HepG2 (cell line): Measurements from ENCODE around the gene DGCR8. TPM values are rescaled to one million over a fixed set of nuclear protein-coding genes. Genes with fewer than 3 reads are reported as not detected.
A peak's percentile ranks its signal among the peaks of the same experiment; 100 is the strongest.

Source experiments
- ATAC-seq: fragments of 200-7000 bp; cut with Tn5 transposase; 3 replicates; pipeline ENCODE4 v1.9.1; 2020; ENCODE audit warnings: mild to moderate bottlenecking, moderate library complexity
- BruUV-seq: library from RNA; stranded (reverse); fragments of 400-500 nt; replicated peaks from 2 replicates; lab custom pipeline; 2021; lab: Mats Ljungman, UMichigan
- CTCF ChIA-PET: fragments of 300-600 bp; formaldehyde crosslinking; extraction: SDS; loops from one replicate; lab custom pipeline; 2021; ENCODE audit warnings: low total read pairs, inconsistent platforms, low intra/inter-chr PET ratio; lab: Yijun Ruan, JAX
- POLR2A ChIA-PET: fragments of 350-600 bp; sonication (Branson Sonifier 250); formaldehyde crosslinking; loops from one replicate; lab custom pipeline; 2020; ENCODE audit warnings: antibody characterized with exemption, inconsistent platforms; lab: Yijun Ruan, JAX
- DNase-seq: peaks from one replicate; pipeline ENCODE4 v3.0.0-alpha.2; 2015; ENCODE audit warnings: low spot score
- FAIRE-seq: peaks from 3 replicates; lab custom pipeline; 2011; peaks lifted over from hg19 to GRCh38; lab: Jason Lieb, UNC
- H2AFZ ChIP-seq: one replicate; pipeline ENCODE4 v1.6.1; 2011; ENCODE audit warnings: low read length, inconsistent platforms
- H3K27ac ChIP-seq: fragments of 300-600 bp; 3 replicates; pipeline ENCODE4 v1.8.0; 2011; ENCODE audit warnings: mixed run types, mild to moderate bottlenecking, mixed read lengths, low read length, inconsistent platforms; ENCODE audit not compliant: insufficient read depth; ENCODE audit errors: extremely low read length
- H3K27me3 ChIP-seq, 2 experiments: fragments of 200-600 bp in 1 of 2; 2 replicates in 1 of 2; 3 replicates in 1 of 2; pipeline versions ENCODE4 v1.6.0 to v1.8.0; 2011; ENCODE audit warnings: low read length in 2 of 2, mild to moderate bottlenecking in 2 of 2, moderate library complexity in 2 of 2, inconsistent platforms in 1 of 2; ENCODE audit not compliant: insufficient read depth in 2 of 2, control insufficient read depth in 1 of 2
- H3K36me3 ChIP-seq, 2 experiments: fragments of 200-600 bp in 1 of 2; replicated peaks in 1 of 2; 2 replicates in 1 of 2; 3 replicates in 1 of 2; pipeline versions ENCODE4 v1.5.1 to v1.8.0; 2011; ENCODE audit warnings: low read length in 2 of 2, inconsistent platforms in 1 of 2; ENCODE audit not compliant: insufficient read depth in 2 of 2, control insufficient read depth in 1 of 2
- H3K4me1 ChIP-seq: 2 replicates; pipeline ENCODE4 v1.5.1; 2012; ENCODE audit warnings: low read length, inconsistent platforms; ENCODE audit not compliant: insufficient read depth
- H3K4me2 ChIP-seq: 2 replicates; pipeline ENCODE4 v1.6.0; 2011; ENCODE audit warnings: low read depth, low read length, inconsistent platforms
- H3K4me3 ChIP-seq, 3 experiments: fragments of 200-600 bp in 1 of 3; sonication (generic), shearing (Covaris generic) in 1 of 3; replicated peaks in 1 of 3; 2 replicates each; pipeline ENCODE4 v1.5.1; 2011 to 2016; ENCODE audit warnings: low read length in 3 of 3, inconsistent platforms in 2 of 3, low read depth in 2 of 3, mild to moderate bottlenecking in 2 of 3, control low read depth in 1 of 3, mixed read lengths in 1 of 3; ENCODE audit not compliant: insufficient read depth in 1 of 3
- H3K79me2 ChIP-seq: one replicate; pipeline ENCODE4 v1.6.1; 2011; ENCODE audit warnings: low read length, inconsistent platforms; ENCODE audit not compliant: insufficient read depth
- H3K9ac ChIP-seq: 2 replicates; pipeline ENCODE4 v1.6.0; 2011; ENCODE audit warnings: mild to moderate bottlenecking, low read depth, low read length, inconsistent platforms; ENCODE audit not compliant: insufficient read depth
- H3K9me3 ChIP-seq: 2 replicates; pipeline ENCODE4 v1.5.1; 2012; ENCODE audit warnings: mild to moderate bottlenecking, low read length
- H4K20me1 ChIP-seq: 2 replicates; pipeline ENCODE4 v1.6.0; 2011; ENCODE audit warnings: inconsistent platforms, mild to moderate bottlenecking, low read length, moderate library complexity; ENCODE audit not compliant: insufficient read depth
- AGO2 ChIP-seq: fragments of 200-400 bp; formaldehyde crosslinking; optimal IDR thresholded peaks from 2 replicates; pipeline ENCODE3; 2017; ENCODE audit warnings: mild to moderate bottlenecking, low read depth, low read length, moderate library complexity
- ETV5 ChIP-seq: IDR thresholded peaks from 2 replicates; pipeline ENCODE4 v1.6.1; 2018; ENCODE audit warnings: missing biosample characterization, missing genetic modification reagents, inconsistent platforms, borderline replicate concordance
- HNRNPK ChIP-seq: fragments of 200-400 bp; formaldehyde crosslinking; IDR thresholded peaks from 2 replicates; pipeline ENCODE4 v1.6.1; 2018; ENCODE audit warnings: low read length, low read depth, moderate library complexity, mild to moderate bottlenecking; ENCODE audit not compliant: poor library complexity, severe bottlenecking
- NR2C2 ChIP-seq: sonication (generic); formaldehyde crosslinking; IDR thresholded peaks from 2 replicates; pipeline ENCODE4 v1.4.0; 2020; ENCODE audit warnings: missing genetic modification reagents, mild to moderate bottlenecking, moderate library complexity, borderline replicate concordance
- PLRG1 ChIP-seq: fragments of 450-650 bp; conservative IDR thresholded peaks from 2 replicates; pipeline ENCODE4 v1.6.1; 2016
- POLR2A ChIP-seq, 2 experiments: IDR thresholded peaks; 2 replicates each; pipeline ENCODE4 v1.6.1; 2011; ENCODE audit warnings: low read depth in 2 of 2, low read length in 2 of 2, mild to moderate bottlenecking in 1 of 2, moderate library complexity in 1 of 2; ENCODE audit not compliant: insufficient read depth in 1 of 2
- RBFOX2 ChIP-seq: fragments of 200-400 bp; formaldehyde crosslinking; IDR thresholded peaks from 2 replicates; pipeline ENCODE4 v1.6.1; 2017; ENCODE audit warnings: low read depth, mild to moderate bottlenecking, low read length
- ZNF264 ChIP-seq: sonication (generic); formaldehyde crosslinking; IDR thresholded peaks from 2 replicates; pipeline ENCODE4 v1.4.0; 2020; ENCODE audit warnings: missing genetic modification reagents
- WGBS: methylation state at CpG from one replicate; pipeline ENCODE4 v1.1.6; 2017; ENCODE audit warnings: low lambda C conversion rate; 5-methylcytosine and 5-hydroxymethylcytosine counted together
- in situ Hi-C: cut with HindIII; loops from 2 replicates; pipeline ENCODE4 v1.10.0; 2017; ENCODE audit warnings: low pct_unique_long_range_greater_than_20kb; ENCODE audit not compliant: extremely low pct_ligation_motif_present
- intact Hi-C: fragments of 100-400 bp; cut with micrococcal nuclease; formaldehyde crosslinking; loops from one replicate; pipeline ENCODE4 v1.10.0; 2022; ENCODE audit not compliant: unreplicated experiment
- polyA plus RNA-seq, 8 experiments: library from polyadenylated mRNA; depleted of rRNA in 3 of 8; stranded (reverse) in 7 of 8; unstranded in 1 of 8; fragments of >200 nt; fragmentation: Illumina TruSeq in 4 of 8; extraction: Trizol in 4 of 8; gene quantifications; 2 replicates each; pipeline versions ENCODE4 v1.2.1 to v1.2.3, GENCODE V29; 2011 to 2016; ENCODE audit warnings: low read depth in 4 of 8, missing spikeins in 1 of 8, mixed read lengths in 1 of 8; ENCODE audit not compliant: insufficient read depth in 1 of 8
- total RNA-seq, 5 experiments: library from RNA; depleted of rRNA; stranded (reverse); fragments of >200 nt; fragmentation: Illumina TruSeq; extraction: Trizol; gene quantifications; 2 replicates each; pipeline ENCODE4 v1.2.3, GENCODE V29; 2016; ENCODE audit warnings: low read depth in 1 of 5

Gene DGCR8
- total and polyA plus RNA-seq, 2 of the 13 experiments (the other 11 are each of a cell fraction or from before 2014, with no cell fraction given) = 10.2 to 23.2 TPM

DNA sequence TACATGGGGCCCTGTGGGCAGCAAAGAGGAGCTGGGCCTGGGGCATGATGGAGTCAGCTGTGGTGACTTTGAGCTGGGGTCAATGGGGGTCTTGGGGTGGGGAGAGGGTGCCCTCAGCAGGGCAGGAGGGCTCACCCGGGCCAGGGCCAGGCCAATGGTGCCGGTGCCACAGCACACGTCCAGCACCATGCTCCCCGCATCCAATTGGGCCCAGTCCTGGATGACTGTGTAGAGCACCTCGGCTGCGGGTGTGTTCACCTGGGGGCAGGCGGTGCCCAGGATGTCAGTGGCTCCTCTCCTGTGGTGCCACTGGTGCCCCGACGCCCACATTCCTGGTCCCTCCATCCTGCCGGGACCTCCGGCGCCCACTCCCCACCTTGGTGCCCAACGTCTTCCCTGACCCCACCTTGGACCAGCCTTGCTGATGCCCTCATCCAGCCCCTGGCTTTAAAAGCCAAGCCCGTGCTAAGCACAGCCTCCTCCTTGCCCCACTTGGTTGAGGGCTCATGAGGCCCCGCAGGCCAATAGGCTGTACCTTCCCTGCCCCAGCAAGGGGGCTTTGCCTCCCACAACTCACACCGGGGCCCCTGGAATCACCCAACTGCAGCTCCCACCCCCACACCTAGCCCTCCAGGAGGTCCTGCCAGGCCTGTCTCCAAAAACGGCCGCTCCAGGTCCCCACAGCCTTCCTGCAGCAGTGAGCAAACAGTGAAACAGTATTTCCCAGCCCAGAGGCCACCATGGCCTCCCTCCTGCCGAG lies 33.7 kb downstream of the DGCR8 start:
- Histone ChIP-seq H4K20me1 (peaks cover 4% of the 10 kb centered on the region; the same call in 1 of the 2 replicates), H3K4me3 (no peak overlapping the region), H3K79me2 (peaks cover 31% of the 10 kb centered on the region), H3K27ac (no peak overlapping the region), H3K4me1 (peaks cover 27% of the 10 kb centered on the region), H3K9ac (no peak overlapping the region)
- intact Hi-C loops = no loop called here
- POLR2A ChIA-PET = interaction anchor here (1.1 kb wide), 1 partner anchor 16 kb away, joined by 3 read pairs; no protein-coding TSS in a partner anchor
- BruUV-seq = no TSS peak
- ATAC-seq = no peak
- no peak for DNase-seq
- TF ChIP-seq POLR2A (IDR thresholded peaks at IDR 0.05; ENCODE audit: insufficient read depth in 1 of 2, low read depth in 2 of 2, low read length in 2 of 2) (peak in 1 of 2 experiments; percentile 42; a peak in 1 of 4 replicates), ZNF264 (CRISPR knock-in tag) (no peak), AGO2 (peak; percentile 63), RBFOX2 (peak; percentile 51)
- TF ChIP-seq, all 625 proteins: peak for 3
- no peak for FAIRE-seq
- H3K9me3 ChIP-seq = no peaks in the 10 kb centered on the region
- in situ Hi-C loops = no loop called here
- CTCF ChIA-PET = no interaction called here
- peaks cover 11 to 69% of the 10 kb centered on the region in 2 experiments for H3K36me3 ChIP-seq
- no peak overlapping the region for H3K4me2 ChIP-seq
- WGBS = 98% methylated on average over 10 of the region's 19 CpGs
- no peak overlapping the region for H2AFZ ChIP-seq
- H3K27me3 ChIP-seq = no peaks in the 10 kb centered on the region; a peak in 1 of 5 replicates

DNA sequence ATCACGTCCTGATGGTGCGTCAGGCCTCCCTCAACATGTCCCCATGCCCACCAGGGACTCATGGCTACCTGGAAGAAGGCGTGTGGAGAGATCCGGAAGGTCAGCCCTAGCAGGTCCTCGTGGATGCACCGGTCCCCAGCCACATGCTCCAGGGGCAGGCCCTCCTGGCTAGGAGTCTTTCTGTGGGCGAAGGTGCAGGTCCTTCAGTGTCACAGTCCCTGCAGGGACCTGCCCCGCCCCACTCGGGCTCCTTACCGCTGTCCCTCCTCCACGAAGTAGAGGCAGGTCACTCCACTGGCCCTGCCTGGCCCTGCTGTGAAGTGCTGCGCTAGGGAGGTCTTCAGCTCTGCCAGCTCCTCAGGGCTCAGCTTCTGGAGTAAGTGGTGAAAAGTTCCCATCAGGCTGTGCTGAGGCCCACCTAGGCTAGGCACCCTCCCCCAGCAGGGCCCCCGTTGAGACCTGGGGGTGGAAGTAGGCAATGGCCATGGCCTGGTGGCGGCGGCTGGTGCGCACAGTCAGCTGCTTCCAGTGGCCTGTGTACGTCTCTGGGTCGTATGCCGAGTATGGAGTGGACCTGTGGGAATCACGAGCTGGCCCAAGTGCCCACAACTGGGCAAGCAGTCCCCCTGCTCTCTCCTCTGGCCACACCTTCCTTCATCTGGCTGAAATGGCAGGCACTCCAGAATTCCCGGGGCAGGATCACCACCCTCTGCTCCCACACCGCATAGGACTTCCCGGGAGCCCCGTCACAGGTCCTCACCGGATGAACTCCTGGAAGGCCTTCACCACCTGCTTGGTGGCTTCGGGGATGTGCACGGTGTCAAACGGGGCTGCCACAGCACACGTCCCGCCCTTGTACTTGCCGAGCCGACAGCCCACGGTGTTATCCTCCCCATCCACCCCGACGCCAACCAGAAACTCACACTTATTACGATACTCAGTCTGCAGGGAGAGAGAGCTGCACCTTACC lies 34.8 kb downstream of the DGCR8 start:
- no peak for FAIRE-seq
- Histone ChIP-seq H3K27me3 (no peaks in the 10 kb centered on the region; a peak in 1 of 5 replicates), H3K27ac (no peak overlapping the region)
- POLR2A ChIA-PET = interaction anchor here (1.1 kb wide), 1 partner anchor 15 kb away, joined by 3 read pairs; no protein-coding TSS in a partner anchor
- 96% methylated on average over 25 of the region's 36 CpGs for WGBS
- TF ChIP-seq AGO2 (peak; percentile 59), ETV5 (CRISPR knock-in tag) (no peak), PLRG1 (no peak), NR2C2 (no peak), HNRNPK (no peak)
- TF ChIP-seq, all 625 proteins: peak for 1
- intact Hi-C loops (loop anchor here (5.0 kb wide), 1 partner anchor 32 kb away; the partner anchor contains the start of gene DGCR8), in situ Hi-C loops (no loop called here)
- H3K9me3 ChIP-seq = no peaks in the 10 kb centered on the region
- CTCF ChIA-PET = no interaction called here
- H3K4me2 ChIP-seq = no peak overlapping the region
- H3K36me3 ChIP-seq = peaks cover 5 to 68% of the 10 kb centered on the region in 2 experiments
- no peak overlapping the region for H3K9ac ChIP-seq
- no peak overlapping the region for H2AFZ ChIP-seq
- ATAC-seq = no peak
- no peak for DNase-seq
- no peak overlapping the region for H3K4me3 ChIP-seq
- peaks cover 37% of the 10 kb centered on the region for H3K4me1 ChIP-seq
- peaks cover 41% of the 10 kb centered on the region for H3K79me2 ChIP-seq
- BruUV-seq = no TSS peak
- peaks cover 4% of the 10 kb centered on the region; the same call in 1 of the 2 replicates for H4K20me1 ChIP-seq
